Hematopoietic multipotent progenitor cell treated with erythropoietin and hydrocortisone succinate and interleukin-3 and kit ligand, for 6 days (in vitro differentiated cells): Measurements from ENCODE around the gene PSMA3.
"Not testable (repeated sequence)": the region's sequence is repeated elsewhere in the genome, so short reads cannot be mapped to it uniquely, and the experiment has no call there.

Source experiments
- DNase-seq: peaks from one replicate; pipeline ENCODE4 v3.0.0-alpha.2; 2015

PSMA3 gene

DNA sequence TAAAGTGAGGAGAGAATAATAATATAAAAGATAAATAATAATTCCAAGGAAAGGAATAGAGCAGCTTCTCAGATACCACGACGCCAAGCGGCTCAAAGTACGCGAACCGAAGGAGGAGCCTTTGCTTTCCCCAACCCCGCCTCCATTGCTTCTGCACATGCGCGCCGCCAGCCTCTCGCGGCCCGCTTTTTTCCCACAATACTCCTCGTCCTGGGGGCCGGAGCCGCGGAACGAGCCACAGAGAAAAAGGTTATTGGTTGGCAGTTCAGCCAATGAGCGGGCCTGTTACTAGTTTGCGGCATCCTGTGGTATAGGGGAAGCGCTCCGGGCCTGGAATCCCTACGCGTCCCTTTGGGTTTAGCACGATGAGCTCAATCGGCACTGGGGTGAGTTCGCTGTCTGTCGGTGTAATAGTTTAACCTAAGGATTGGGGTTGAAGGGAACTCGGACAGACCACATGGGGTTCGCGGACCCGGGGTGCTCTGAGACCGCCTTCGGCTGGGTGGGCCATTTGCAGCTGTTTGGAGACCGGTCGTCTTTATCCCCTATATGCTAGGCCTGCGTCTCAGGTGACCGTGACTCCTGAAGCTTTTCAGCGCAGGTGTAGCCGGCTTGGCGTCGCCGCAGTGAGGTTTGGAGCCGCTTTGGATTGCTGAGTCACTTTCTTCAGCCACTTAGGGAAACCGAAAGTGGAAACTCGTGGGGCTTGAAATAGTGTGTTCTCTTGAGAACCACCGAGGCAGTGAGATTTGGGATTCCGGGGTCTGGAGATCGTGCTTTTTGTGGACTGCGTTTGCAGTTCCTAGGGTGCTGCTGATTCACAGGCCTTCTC is at the start of gene PSMA3:
PSMA3 (plus strand) TSS at position 288 of the 832 bp plus-strand sequence; CDS start at position 366, 78 bp downstream.
- peak; percentile 99 for DNase-seq

DNA sequence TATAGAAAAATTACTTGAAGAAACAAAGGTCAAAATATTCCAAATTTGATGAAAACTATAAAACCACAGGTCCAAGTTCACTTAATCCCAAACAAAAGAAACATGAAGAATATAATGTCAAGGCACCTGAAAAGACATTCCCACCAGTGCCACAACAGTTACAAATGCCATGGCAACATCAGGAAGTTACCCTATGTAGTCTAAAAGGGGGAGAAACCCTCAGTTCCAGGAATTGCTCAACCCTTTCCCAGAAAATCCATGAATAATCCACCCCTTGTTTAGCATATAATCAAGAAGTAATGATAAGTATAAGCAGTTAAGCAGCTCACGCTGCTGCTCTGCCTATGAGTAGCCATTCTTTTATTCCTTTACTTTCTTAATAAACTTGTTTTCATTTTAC is 48.4 kb upstream of the PSMA3 start:
- no peak for DNase-seq

DNA sequence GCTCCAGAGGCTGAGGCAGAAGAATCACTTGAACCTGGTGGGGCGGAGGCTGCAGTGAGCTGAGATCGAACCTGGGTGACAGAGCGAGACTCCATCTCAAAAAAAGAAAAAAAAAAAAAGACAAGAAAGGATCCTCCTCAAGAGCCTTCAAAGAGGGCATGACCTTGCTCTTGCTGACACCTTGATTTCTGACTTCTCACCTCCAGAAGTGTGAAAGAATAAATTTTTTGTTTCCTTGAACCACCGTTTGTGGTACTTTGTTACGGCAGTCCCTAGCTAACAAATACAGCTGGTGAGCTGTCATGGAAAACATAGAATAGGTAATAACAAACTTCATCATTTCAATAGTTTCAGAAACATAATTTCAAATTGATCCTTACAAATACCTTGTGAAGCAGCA is 46.6 kb upstream of the PSMA3 start:
- DNase-seq = no peak

DNA sequence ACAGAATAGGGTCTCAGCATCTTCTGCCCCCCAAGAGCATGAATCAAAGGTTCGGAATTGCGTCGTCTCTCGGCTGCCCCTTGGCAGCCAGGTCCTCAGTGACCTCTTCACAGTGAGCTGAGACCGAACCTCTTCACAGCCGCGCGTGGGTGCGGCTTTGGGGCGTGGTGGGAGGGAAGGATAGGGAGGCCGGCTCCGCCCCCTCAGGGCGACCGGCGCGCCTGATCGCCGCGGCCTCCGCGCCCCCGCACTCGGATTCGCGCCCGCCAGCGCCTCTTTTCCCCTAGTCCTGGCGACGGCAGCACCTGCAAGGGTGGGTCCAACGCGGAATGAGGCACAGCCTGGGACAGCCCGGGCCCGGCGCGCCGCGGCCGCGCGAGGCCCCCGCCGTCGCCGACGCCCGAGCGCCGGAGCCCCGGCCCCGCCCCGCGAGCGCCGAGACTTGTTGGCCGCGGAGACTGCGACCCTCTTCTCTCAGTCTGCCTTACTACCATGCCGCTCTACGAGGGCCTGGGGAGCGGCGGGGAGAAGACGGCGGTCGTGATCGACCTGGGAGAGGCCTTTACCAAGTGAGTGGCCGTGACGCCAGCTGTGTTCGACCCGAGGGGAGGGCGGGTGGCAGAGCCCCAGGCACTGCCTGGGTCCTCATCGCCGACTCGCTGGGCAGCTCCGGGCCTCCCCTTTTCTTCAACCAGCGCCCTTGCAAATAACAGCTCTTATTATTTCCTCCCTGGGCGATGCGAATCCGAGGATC is 44.7 kb upstream of the PSMA3 start, which contains the start of gene ACTR10:
ACTR10 (plus strand) TSS at position 424 of the 754 bp plus-strand sequence; CDS start at position 493, 69 bp downstream.
- peak; percentile 91 for DNase-seq

DNA sequence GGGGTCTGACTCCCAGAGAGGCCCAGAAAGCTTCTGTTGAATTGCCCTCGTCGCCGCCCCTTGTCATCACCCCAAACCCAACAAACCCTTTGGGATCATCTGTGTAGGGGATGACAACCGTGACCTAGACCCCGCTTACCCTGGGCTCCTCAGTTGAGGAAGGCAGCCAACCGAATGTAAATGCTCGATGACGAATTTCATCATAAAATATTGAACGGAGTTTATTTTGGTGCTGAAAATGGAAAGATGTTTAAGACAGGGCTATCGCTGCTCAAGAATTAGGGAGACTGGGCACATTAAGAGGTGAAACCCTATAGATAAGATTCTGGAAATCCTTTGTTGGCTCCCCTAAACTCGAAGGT is 44.2 kb upstream of the PSMA3 start:
- no peak for DNase-seq

DNA sequence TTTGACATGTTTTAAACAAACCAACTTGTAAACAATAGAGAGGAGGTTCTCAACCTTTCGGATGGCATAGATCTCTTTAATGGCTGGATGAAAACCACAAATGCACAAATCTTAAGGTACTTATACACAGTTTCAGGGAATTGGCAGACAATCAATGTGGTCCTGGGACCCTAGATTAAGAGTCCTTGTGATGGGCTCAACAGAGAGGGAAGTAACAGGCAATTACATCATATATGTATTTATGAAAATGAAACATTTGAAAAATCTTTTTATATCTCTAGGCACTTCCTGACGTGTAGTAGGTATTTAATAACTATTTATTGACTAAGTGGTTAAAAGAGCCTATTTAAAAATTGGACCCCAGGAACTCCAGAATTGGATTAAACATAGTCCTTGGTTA is 43.8 kb upstream of the PSMA3 start:
- peak; percentile 18 for DNase-seq

DNA sequence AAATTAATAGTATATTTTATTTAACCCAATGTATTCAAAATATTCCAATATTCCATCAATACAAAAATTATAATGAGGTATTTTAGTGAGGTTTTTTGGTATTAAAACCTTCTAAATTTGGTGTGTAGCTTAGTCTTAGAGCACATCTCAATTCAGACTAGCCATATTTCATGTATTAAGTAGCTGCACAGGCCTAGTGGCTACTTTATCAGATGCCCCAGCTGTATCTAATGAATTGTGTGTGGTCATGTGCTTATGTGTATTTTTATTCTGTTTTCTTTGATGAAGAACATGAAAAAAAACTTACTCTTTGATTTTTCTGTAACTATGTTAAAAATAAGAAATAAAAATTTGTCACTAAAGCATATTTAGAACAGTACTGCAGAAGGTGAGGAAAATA is 31.5 kb upstream of the PSMA3 start:
- DNase-seq = peak; percentile 50

DNA sequence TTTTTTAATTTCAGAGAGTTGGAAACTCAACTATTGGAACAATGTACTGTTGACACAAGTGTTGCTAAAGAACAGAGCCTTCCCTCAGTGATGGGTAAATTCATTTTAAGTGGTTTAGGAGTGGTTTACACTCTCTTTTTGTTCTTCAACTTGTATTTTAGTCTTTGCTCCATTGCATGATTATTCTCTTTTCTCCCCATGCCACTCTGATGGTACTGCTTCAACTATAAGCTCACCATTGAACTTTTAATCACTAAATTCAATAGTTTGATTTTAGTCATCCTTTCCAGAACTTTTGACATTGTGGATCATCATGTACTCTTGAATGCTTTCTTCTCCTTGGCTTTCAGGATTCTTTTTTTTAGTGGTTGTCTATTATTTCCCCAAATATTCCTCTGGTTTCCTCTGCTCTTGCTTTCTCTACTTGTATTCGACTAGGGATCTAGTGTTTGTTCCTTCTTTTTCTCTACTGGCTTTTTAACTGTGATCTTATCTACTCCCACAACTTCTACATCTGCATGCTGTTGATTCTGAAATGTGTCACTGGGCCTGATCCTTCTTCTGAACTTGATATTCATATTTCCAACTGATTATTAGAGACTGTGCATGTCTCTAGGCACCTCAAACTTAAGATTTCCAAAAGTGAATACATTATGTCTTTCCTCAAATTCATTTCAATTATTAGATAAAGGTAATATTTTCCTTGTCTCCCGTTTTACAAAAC is 29.3 kb upstream of the PSMA3 start:
- DNase-seq = peak; percentile 46

DNA sequence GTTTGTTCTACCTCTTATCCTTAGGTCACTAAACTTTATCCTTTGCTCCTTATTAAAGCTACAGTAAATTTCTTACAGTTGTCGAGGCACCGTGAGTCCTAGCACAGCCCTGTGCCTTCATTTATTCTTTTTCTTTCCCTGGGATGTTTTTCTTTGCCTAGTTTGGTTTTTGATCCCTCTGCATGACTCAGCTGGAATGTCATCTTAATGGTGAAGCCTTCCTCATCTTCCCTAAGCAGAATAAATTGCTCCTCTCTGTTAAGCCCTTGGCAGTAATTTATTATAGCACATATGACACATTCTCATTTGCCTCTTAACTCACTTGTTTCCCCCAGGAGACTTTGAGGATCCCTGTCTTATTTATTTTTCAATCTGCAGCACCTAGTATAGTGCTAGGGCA is 28.1 kb upstream of the PSMA3 start:
- DNase-seq = no peak

DNA sequence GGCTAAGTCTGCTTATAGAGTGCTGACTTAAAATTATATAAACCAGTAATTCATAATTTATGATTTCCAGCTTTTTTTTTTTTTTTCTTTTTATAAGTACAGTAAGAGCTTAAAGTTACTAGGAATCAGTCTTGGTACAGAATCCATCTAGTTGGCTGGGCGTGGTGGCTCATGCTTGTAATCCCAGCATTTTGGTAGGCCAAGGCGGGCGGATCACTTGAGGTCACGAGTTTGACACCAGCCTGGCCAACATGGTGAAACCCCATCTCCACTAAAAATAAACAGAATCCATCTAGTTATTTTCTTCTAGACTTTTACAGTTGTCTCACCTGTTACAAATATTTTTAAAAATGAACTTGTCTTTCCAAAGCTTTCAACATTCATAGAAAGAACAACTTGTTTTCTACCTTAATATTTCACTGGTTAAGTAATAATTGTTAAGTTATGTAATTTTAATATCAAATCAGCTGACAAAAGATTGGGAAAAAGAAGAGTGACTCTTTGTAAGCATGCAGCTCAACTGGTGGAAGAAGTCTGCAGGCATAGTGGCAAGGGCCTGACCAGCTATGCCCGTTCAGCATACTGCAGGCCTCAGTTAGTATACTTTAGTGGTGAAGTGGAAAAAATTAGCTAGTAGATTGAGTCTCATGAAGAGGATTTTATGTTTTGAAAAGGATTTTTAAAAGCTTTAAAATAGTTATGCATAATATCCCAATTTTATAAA is 17.4 kb upstream of the PSMA3 start:
- DNase-seq = no peak

DNA sequence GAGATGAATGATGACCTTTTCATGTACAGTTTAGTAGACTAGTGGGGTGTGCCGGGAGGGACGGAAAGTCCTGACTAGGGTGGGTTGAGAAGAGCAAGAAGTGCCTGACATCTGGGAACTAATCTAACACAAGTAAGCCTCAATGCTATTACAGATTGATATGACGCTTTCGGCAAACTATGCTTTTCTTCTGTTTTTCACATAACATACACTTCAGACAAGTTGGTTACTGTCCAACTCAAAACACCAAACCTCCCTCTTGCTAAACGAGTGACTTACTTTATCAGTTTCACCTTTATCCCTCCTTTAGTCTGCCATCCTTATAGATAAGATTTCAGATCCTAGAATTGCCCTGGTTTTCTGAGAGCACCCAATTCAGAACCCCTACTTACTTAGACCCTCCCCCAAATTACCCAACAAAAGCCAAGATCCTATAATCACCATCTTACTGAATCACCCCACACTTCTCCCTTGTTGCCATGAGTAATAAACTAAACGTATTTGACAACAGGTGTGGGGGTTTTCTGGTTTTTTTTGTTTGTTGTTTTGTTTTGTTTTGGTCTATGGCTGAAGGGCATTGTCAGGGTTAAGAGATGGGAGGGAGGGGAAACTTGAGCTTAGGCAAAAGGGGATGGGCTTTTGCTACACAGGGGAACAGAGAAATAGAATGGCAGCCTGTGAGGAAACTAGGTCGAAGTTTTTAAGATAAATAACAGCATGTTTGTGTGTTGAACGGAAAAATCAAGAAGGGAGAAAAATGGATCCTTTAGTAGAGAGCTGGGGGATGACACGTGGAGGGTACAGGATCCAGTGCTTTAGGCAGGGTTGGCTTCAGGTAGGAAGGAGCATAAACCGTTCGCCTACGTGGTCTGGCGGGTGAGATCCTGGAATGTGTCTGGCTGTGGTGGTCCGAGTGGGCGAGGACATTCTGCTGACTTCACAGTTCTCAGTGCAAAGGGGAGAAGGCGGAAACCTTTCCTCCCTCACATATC is 6.1 kb upstream of the PSMA3 start:
- DNase-seq = peak; percentile 36

DNA sequence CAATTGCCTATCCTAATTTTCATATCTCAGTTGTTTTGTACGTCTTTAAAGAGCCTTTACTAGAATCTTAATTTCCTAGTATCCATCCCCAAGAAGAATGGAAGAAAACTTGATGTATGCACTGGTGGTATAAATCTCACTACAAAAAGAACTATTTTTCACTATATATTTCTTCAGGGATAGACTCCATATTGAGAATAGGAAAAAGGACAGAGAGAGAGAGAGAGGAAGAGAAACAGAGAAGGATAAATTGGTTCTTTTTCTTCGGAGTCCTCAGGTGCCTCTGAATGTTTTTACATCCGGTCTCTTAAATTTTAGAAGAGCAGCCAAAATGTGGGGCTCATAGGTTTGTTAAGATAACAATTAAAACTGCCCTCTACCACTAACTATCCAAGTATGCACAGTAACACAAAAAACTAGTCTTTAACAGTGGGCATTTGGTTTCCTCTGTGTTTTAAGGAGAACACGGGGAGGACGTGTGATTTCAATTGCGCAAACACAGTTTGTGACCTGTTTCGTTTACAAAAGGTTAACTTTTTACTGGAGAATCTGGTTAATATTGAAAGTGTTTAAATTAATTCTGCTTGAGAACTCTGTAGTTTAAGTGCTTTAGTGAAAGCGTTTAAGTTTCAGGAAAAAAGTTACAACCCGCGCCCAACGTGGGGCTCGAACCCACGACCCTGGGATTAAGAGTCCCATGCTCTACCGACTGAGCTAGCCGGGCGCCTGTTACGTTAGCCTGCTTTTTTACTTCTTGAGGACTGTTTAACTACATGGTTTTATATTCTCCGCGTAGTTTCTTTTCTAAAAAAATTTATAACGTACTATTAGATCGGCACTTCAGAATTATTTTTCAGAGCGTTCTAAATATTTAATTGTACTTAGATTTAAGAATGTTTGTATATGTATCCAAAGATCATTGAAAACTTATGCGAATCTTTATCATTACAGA is 5.1 kb upstream of the PSMA3 start:
- DNase-seq = peak; percentile 81

DNA sequence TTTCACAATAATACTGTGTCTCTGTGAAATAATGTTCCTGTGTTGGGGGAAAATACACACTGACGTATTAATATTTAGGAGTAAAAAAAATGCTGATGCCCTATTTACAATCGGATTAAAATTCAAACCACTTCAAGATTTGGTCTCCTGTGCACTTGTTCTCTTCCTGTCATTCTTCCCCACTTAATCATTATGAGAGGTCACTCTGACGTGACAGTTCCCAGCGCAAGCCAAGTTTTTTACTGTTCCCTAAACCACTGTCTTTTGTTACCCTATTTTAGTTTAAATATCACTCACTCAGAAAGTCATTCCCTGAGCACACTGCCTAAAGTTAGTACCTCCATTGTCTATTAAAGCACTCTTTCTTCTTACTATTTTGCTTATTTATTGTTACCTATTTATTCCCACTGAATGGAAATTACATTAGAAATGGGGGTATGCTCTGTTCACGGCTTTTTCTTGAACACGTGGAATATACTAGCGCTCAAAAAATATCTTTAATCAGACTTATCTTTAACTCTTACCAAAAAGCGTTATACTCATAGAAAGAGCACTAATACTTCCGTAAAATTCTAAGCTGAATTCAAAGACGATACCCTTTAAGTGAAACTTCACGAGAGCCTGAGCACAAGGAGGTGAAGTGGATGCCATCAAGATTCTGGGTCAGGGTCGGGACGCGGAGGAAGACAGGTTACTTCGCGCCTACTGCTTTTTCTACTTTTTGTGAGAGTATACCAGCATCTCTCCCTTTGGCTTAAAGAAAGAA is 670 bp upstream of the PSMA3 start:
- peak; percentile 80 for DNase-seq

DNA sequence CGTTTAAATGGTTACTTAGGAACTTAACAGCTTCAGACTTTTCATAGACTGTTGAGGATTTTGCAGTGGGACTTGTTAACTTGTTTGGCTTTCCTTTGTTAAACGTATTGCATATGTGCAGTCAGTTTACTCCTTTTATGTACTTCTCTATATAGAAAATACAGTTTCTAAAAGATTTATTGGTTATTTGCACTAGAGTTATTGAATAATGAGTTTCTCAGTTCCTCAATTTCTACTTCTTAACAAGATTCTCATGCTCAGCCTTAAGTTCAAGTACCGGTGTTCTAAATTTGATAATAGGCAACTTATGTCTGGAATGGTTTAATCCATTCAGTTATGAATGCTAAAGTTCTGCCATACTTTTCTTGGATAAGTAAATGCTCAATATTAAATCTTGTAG is 919 bp downstream of the PSMA3 start:
- no peak for DNase-seq

DNA sequence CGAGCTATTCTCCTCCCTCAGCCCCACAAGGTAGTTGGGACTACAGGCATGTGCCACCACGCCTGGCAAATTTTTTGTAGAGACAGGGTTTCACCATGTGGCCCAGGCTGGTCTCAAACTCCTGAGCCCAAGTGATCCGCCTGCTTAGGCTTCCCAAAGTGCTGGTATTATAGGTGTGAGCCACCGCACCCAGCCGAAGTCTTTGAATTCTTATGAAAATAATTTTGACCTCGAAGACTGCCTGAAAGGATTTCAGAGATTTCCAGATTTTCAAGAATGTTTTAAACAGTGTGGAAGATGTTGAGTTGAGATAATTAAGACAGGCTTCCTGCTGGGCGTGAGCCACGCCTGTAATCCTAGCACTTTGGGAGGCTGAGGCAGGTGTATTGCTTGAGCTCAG is 5.0 kb downstream of the PSMA3 start:
- DNase-seq = no peak

DNA sequence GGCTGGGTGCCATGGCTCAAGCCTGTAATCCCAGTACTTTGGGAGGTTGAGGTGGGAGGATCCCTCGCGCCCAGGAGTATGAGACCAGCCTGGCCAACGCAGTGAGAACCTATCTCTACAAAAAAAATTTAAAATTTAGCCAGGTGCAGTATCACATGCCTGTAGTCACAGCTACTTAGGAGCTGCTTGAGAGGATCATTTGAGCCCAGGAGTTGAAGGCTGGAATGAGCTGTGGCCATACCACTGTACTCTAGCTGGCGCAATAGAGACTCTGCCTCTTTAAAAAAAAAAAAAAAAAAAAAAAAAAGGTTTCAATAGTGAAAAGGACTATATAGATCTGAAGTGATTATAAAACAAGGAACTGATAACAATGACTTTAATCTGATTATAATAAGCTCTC is 13.5 kb downstream of the PSMA3 start:
- peak; percentile 21 for DNase-seq

DNA sequence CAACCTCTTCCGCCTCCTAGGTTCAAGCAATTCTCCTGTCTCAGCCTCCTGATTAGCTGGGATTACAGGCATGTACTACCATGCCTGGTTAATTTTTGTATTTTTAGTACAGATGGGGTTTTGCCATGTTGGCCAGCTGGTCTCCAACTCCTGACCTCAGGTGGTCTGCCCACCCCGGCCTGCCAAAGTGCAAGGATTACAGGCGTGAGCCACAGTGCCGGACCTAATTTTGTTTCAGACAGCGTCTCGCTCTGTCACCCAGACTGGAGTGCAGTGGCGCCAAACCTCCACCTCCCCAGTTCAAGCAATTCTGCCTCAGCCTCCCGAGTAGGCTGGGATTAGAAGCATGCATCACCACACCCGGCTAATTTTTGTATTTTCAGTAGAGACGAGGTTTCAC is 17.4 kb downstream of the PSMA3 start:
- not testable (repeated sequence) for DNase-seq

DNA sequence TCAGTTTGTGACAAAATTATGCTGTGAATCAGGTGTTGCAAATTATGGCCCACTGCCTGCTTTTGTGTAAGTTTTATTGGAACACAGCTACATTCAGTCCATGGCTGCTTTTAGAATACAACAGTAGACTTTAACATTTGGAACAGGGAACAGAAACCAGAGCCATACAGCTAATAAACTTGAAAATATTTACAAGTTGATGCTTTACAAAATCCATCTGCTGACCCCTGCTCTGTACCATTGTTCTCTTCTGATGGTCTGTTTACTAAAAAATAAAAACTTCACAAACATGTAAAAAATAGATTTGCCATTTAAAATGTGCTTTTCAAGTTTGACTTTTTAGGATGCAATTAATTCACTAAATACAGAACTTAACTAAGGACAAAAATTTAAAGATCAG is 20.8 kb downstream of the PSMA3 start:
- no peak for DNase-seq

DNA sequence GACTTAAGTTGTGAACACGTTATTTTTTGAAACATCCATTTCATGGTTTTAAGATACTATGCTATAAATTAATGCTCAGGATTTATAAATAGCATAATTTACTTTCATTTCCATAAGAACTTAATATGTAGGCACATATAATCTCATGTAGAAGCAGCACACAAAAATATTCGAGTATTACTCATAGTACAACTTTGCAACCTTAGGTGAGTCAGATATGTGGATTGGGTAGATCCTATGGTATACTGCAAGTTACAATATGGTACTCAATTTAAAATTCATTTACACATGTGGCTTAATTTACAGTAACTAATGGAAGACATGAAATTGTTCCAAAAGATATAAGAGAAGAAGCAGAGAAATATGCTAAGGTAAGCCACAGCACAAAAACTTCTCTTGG is 26.0 kb downstream of the PSMA3 start:
- no peak for DNase-seq
